Activated CD8-positive, alpha-beta memory T cell treated with anti-CD3 and anti-CD28 coated beads for 36 hours (primary cell): ENCODE results near the gene GAB3. TPM values are rescaled to one million over a fixed set of nuclear protein-coding genes. Genes with fewer than 3 reads are reported as not detected.

ENCODE experiments used
- CTCF ChIA-PET: fragments of 350-600 bp; sonication (Branson Sonifier 250); formaldehyde crosslinking; loops from one replicate; lab custom pipeline; 2021; ENCODE audit warnings: antibody characterized with exemption; lab: Charles Lee
- POLR2A ChIA-PET: fragments of 350-600 bp; sonication (Branson Sonifier 250); formaldehyde crosslinking; loops from one replicate; lab custom pipeline; 2021; ENCODE audit warnings: antibody characterized with exemption; lab: Charles Lee
- total RNA-seq, 2 experiments: library from RNA; stranded (reverse); gene quantifications; one replicate each; pipeline ENCODE4 v1.2.3, GENCODE V29; 2021

GAB3 gene, protein sequence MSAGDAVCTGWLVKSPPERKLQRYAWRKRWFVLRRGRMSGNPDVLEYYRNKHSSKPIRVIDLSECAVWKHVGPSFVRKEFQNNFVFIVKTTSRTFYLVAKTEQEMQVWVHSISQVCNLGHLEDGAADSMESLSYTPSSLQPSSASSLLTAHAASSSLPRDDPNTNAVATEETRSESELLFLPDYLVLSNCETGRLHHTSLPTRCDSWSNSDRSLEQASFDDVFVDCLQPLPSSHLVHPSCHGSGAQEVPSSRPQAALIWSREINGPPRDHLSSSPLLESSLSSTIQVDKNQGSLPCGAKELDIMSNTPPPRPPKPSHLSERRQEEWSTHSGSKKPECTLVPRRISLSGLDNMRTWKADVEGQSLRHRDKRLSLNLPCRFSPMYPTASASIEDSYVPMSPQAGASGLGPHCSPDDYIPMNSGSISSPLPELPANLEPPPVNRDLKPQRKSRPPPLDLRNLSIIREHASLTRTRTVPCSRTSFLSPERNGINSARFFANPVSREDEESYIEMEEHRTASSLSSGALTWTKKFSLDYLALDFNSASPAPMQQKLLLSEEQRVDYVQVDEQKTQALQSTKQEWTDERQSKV
- total RNA-seq = 1 to 10 TPM; 5.6 to 6.0 TPM

DNA sequence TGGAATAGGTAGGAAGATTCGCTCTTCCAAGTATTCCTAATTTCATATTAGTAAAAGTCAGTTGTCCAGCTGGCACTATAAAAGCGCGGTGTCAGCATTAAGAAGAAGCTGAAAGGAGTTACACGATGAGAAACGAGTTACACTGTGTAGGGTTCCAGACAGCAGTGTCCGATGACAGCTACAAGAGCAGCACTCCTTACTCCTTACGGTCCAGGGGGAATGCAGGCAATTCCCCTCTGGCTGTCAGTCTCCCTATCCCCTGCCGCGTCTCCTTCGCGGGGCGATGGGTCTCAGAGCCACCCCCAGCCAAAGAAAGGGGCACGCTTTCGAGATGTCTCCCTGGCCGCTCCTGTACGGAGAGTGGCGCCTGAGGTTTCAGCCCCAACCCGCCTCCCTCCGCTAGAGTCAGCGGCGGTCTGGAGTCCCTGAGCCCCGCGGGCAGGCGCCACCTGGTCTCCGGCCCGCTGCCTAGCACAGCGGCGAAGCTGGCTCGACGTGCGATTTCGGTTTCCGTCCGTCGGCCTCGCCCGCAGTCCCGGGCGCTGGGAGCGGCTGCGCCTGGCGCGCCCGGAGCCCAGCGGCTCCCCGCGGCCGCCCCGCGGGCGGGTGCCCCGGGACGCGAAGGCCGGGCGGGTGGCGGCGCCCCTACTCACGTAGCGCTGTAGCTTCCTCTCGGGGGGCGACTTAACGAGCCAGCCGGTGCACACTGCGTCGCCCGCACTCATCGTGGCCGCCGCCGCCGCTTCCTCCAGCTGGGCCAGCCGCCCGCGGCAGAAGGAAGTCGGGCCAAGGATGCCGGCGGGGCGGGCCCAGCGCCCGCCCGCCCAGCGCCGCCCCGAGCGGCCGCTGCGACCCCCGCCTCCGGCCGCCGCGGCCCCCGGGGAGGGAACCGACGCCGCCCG, at the start of gene GAB3:
Gene GAB3, minus strand, starts transcription at position 777 of the 902 bp plus-strand sequence. Its CDS starts 52 bp downstream, at position 725.
- POLR2A ChIA-PET = interaction anchor here (0.6 to 1.6 kb wide), 4 partner anchors 13 to 31 kb away, joined by 3 to 8 read pairs (median 6); no protein-coding TSS in a partner anchor

DNA sequence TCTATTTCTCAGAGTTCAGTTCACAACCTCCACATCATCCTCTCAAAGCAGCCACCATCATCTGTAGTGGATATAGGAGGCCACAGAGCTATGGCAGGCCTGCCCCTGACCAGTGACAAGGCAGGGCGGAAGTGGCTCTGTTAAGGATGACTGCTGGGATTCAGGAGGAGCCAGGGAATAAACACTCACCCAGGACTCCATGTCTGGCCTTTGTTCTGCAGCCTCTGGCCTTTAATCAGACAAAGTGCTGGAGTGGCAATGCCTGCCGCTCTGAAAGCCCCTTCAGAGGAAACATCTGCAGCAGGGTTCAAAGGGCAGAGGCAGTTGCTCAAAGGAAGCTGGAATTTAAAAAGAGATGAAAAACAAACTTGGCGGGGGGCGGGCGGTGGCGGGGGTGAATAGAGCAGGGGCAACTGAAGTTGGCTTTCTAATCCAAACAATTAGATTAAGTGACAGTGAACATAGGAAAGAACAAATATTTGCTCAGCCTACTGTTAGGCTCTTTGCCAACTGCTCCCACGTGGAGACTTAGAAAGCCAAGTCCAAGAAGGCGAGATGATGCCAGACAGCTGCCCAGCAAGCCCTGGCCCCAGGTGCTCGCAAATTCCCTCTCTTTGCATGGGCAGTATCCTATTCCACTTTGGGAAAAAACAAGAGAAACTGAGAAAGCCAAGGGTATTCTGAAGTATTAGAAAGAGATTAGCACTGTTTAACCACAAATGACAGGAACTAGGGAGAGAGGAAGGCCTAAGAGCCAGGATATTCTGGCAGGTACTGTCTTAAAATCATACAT, 48.9 kb upstream of the GAB3 start:
- POLR2A ChIA-PET = interaction anchor here (1.5 kb wide), 1 partner anchor 36 kb away, joined by 3 read pairs; no protein-coding TSS in a partner anchor
- CTCF ChIA-PET = interaction anchor here (2.0 kb wide), 1 partner anchor 10 kb away, joined by 5 read pairs; no protein-coding TSS in a partner anchor

More for the DNA sequence above, at the start of gene GAB3:
- CTCF ChIA-PET = interaction anchor here (1.0 to 4.6 kb wide), 3 partner anchors 18 to 32 kb away, joined by 6 to 34 read pairs (median 16); no protein-coding TSS in a partner anchor

DNA sequence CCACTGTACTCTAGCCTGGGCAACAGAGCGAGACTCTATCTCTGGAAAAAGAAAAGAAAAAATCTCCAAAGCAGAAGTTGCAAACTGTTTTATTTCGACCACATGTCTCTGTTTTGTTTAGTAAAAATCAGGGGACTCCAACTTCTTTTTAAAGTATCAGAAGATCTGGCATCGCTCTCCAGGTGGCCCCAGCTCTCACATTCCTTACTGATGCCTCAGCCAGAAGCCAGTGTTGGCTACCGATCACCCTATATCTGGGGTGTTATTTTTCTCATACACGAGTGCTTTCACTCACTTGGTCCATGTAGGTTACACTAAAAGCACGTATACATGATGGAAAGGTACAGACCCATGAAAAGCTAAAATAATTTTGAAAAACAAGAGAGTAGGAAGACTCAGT, 46.1 kb upstream of the GAB3 start:
- ChIA-PET CTCF (no interaction called here), POLR2A (no interaction called here)

DNA sequence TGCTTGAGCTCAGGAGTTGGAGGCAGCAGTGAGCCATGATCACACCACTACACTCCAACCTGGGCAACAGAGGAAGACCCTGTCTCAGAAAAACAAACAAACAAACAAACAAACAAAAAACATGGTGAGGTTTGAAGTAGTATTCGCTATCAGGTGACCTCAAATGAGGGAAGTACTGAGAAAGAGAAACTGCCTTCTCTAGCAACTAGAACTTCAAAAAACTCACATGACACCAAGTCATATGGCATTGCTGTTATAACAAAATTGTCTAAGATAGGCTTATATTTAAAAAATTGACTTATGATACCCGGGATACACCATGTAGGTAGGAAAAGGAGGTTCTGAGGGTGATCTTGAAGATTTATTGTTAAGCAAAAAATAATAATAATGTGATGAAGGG, 44.1 kb upstream of the GAB3 start:
- POLR2A ChIA-PET = no interaction called here
- CTCF ChIA-PET = no interaction called here

DNA sequence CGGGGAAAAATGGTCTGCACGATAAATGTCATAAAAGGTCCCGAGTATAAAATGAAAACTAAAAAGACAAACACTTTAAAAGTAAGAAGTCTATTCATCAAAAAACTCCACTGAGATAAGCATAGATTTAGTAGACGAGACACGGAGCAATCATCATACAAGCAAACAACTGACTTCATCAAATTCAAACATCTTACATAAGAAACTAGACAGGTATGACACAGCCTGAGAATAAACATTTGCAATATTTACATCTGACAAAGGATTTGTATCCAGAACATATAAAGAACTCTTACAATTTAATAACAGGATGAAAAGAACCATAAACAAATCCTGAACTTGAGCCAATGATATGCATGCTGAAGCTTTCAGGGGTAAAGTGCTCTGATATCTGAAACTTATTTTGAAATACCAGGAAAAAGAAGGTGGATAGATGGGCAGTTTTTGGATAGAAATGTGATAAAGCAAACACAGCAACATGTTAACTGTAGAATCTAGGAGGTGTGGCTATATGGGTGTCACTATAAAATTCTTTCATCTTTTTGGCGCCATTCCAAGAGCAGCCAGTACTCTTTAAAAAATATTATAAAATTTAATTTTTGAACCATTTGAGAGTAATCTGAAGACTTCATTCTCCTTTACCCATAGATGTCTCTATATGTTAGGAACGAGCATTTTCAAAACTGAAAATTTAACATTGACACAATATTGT, 42.4 kb upstream of the GAB3 start:
- POLR2A ChIA-PET = no interaction called here
- CTCF ChIA-PET = no interaction called here

DNA sequence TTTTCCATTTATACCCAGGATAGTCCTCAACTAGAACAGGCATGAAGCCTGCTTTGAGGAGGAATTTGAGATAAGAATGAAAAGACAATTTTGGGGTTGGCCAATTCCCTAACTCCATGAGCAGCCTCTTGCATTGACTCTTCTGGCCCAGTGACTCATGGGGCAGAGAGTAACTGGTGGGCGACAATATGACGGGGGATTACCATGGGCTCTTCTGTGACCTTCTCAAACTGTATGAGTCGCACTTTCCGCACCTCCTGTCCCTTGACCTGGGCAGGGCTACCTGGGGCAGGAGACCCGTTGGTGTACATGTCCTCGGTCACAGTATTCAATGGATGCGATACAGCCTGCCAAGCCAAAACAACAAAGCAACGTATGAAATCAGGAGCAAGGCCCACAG, 41.1 kb upstream of the GAB3 start:
- ChIA-PET POLR2A (no interaction called here), CTCF (no interaction called here)

DNA sequence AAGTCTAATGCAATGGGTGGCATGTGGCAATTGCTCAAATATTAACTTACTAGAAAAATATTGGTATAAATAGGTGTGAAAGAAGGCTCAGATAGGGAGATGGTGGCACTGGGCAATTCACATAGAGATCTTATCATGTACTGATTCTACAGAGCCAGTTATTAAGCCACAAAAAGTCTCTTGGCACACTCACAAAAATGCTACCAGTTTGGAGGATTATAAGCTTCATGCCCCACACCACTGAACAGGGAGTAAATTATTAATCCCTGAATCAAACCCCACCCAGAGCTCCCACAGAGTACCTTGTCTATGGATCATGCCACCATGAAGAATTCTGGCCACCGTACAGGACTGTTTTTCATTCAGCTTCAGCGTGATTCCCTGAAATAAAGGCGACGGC, 40.6 kb upstream of the GAB3 start:
- ChIA-PET POLR2A (no interaction called here), CTCF (no interaction called here)

DNA sequence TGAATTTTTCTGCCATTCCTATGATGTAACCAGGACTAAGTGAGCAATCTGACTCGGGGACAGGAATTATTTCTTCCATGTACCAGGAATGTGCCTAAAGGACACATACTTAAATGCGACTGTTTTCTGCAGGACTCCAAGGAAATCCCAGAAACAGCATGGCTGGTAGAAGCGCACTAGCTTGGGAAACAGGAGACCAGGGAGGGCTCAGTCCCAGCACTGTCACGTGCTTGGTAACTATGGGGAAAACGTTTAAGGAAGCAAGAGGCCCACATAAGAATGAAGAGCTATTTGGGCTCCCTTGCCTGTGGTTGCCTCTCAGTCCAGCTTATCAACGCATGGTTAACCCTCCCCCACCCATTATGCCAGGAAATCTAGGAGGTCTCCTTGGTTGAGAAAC, 34.8 kb upstream of the GAB3 start:
- CTCF ChIA-PET = no interaction called here
- POLR2A ChIA-PET = no interaction called here

DNA sequence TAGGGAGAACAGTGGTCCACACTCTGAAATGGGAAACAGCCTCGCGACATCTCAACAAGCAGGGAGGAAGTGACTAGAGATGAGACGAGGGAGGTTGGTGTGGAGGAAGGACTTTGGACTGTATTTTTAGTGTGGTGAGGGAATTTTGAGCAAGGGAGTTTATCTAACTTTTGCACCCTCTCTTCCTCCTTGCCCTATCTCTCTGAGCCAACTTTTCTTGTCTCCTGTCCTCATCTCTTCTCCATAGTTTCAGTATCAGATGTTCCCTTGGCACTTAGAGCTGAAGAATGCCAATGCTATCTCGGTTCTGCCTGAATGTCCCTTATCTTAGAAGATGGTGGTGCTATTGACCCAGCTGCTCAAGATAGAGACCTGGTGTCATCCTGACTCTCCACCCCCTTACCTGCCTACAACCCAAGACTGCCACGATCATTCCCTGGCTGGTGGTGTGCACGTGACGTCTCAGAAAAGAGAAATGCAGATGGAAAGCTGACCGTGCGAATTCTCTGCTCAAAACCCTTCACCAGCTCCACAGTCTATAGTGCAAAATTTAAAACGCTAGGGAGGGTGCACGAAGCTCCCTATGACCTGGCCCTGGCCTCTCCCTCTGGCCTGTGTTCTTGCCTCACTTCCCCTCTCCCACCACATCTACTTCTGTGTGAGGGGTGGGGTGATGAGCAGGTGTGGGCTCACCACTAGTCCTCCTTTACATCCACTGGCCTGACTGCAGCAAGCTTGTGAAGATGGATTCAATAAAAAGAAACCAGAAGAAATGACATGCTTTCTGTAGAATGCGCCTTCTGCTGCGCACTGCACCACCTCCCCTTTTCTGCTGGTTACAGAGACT, 33.5 kb upstream of the GAB3 start:
- POLR2A ChIA-PET = no interaction called here
- CTCF ChIA-PET = no interaction called here

DNA sequence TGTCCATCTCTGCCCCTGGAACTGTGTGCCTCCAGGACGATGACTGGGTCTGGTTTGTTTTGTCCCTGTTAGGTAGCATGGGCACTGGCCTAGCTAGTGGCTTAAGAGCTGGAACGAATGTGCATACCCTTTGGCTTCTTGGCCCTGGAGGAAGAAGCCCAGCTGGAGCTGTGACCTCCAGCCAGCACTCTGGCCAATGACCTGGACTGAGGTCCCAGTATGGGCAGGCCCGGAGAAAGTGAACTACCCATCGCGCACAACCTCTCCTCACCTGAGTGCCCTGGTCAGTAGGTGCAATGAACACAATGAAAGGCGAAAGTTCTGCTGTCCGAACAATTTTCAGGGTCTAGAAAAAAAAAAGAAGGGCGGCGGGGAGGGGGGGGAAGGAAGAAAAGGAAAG, 30.1 kb upstream of the GAB3 start:
- ChIA-PET CTCF (no interaction called here), POLR2A (no interaction called here)

DNA sequence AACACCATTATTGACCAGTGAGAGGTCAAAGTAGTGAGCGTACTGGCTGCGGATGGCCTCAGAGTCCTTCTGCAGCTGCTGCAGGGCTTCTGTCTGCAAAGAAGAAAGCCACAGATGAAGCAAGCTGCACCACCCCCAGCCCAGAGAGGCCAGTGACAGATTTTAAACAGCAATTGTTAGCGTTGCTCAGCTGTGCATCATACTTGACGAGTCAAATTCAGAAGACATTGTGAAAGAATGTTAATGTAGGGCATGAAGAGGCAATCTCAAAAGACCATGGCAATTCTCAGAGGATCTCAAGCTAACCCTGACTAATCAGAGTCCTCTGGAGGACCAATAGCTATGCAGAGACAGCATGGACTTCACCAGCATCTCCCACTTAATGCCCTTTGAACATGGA, 28.4 kb upstream of the GAB3 start:
- POLR2A ChIA-PET = no interaction called here
- CTCF ChIA-PET = no interaction called here

DNA sequence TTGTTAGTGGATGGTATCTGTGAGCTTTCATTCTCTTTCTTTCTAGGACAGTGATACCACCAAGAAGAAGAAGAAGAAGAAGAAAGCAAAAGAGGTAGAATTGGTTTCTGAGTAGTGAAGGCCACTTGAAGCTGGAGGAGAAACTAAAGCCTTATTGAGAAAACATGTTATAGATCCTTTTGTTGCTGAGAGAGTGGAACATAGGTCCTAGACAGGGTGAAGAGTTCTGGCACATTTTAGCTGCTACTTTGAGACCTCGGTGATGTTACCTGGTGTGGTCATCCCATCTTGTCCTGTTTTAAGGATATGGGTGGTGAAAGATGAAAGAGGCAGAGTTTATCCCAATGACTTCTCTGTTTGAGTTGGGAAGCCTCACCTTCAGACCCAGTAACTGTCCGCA, 25.9 kb upstream of the GAB3 start:
- POLR2A ChIA-PET = no interaction called here

DNA sequence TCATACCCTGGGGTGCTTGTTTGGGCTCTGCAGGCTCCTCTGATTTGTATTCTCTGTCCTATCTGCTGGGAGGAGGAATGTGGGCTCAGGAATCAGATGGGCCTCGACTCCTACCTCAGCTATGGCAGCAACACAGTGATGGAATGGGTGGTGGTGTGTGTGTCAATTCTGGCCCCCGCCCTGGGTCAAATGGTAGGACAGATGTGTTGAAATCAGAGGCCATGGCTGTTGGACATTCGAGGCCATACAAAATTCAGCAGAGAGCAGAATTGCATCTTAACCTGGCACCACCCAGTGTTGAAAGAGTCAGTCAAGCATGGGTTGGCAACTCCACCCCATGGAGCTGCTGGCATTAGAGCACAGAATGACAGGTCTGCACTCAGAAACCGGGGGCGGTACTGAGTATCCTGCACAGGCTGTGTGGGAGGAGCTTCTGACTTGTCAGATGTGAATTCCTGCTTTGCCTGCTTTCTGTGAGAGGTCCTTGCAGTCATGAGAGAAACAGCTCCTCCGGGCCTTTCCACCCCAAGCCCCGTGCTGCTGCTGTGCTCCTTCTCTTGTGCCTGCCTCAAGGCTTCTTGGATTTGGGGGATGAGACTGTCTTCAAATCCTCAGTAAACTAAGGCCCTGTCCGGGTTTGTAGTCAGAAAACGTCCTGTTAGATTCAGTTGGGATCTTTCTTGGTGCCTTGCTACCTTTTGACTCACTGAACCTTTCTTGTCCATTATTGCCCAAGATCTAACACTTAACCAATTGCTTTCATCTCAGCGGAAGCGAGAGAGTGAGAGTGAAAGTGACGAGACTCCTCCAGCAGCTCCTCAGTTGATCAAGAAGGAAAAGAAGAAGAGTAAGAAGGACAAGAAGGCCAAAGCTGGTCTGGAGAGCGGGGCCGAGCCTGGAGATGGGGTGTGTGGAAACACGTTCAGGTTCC, 24.8 kb upstream of the GAB3 start:
- ChIA-PET CTCF (interaction anchor here (0.6 to 1.0 kb wide), 3 partner anchors 15 to 66 kb away, joined by 3 read pairs; no protein-coding TSS in a partner anchor), POLR2A (interaction anchor here (1.1 kb wide), 1 partner anchor 11 kb away, joined by 4 read pairs; no protein-coding TSS in a partner anchor)

More for the DNA sequence above, 25.9 kb upstream of the GAB3 start:
- CTCF ChIA-PET = interaction anchor here (0.6 kb wide), 1 partner anchor 14 kb away, joined by 3 read pairs; no protein-coding TSS in a partner anchor

DNA sequence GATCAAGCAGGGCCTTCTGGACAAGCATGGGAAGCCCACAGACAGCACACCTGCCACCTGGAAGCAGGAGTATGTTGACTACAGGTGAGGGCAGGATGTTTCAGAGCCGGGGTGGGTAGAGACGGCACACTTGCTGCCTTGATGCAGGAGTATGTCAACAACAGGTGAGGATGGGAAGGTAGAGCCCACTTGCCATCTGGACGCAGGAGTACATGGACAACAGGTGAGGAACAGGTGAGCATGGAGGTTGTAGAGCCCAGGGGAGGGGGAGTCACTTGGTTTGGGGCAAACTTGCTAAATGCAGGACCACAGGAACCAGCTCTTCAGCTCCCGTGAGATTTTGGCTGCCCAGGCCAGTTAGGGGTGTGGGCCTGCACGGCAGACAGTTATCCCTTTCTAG, 23.7 kb upstream of the GAB3 start:
- ChIA-PET POLR2A (no interaction called here), CTCF (interaction anchor here (0.6 kb wide), 1 partner anchor 65 kb away, joined by 3 read pairs; no protein-coding TSS in a partner anchor)

DNA sequence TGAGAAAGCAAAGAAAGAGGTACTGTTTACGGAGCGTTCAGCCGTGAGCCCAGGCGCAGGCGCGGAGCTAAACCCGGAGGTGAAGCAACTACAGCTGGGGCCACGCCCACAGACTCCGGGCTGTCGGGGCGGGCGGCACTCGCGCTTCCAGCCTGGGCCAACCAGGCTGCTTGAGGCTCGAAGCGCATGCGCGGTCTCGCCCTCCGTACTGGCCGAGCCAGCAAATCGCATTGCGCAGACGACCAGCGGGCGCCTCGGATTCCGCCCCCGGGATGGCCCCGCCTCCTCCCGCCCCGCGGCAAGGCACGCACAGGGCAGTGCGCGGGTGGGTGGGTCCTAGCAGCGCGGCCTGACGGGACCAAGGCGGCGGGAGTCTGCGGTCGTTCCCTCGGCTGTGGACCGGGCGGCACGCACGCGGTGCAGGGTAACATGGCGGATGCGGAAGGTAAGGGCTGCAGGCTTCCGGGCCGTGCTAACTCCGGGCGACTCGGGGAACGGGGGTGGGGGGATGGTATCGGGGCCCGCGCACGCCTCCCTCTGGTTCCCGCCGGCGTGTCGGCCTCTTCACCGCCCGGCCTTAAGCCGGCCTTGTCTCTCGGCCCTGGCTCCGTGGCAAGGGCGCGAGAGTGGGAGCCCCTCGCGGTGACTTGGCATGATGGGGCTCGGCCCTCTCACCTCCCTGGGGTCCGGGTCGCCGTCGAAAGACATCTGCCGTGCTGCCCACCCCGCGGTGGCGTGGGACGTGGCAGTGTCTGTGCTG, 11.8 kb upstream of the GAB3 start, which contains the start of gene DKC1:
Gene DKC1, plus strand, starts transcription at position 328 of the 760 bp plus-strand sequence. Its CDS starts 102 bp downstream, at position 430.
- POLR2A ChIA-PET = interaction anchor here (0.8 kb wide), 1 partner anchor 12 kb away, joined by 5 read pairs; no protein-coding TSS in a partner anchor
- CTCF ChIA-PET = interaction anchor here (0.6 to 1.1 kb wide), 2 partner anchors 14 to 88 kb away, joined by 4 to 5 read pairs; no protein-coding TSS in a partner anchor
